Measurements from ENCODE around the gene ADAD1. TPM values are rescaled to one million over a fixed set of nuclear protein-coding genes. Genes with fewer than 3 reads are reported as not detected.

Gene ADAD1
- total RNA-seq = not detected in 2 replicates

DNA sequence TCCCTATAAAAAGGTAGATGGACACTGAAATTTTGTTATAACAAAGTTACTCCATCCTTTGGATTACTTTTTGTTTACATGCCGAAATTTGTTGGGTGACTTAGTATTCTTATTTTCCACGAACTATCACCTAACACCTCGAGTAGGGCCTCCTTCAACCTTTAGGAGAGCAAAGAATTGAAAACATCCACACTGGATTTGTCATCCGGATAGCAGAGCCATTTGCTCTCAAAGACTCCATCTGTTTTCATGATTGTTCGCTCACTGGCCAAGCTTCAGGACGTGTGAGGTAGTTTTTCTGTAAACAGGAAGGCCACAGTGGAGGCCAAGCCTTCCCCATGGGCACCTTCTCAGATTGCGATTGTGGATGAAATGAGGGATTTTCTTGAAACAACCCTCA is at the start of gene ADAD1:
Gene ADAD1, plus strand, starts transcription at position 301 of the 400 bp plus-strand sequence. CDS start 1,059 bp downstream, outside the sequence.

DNA sequence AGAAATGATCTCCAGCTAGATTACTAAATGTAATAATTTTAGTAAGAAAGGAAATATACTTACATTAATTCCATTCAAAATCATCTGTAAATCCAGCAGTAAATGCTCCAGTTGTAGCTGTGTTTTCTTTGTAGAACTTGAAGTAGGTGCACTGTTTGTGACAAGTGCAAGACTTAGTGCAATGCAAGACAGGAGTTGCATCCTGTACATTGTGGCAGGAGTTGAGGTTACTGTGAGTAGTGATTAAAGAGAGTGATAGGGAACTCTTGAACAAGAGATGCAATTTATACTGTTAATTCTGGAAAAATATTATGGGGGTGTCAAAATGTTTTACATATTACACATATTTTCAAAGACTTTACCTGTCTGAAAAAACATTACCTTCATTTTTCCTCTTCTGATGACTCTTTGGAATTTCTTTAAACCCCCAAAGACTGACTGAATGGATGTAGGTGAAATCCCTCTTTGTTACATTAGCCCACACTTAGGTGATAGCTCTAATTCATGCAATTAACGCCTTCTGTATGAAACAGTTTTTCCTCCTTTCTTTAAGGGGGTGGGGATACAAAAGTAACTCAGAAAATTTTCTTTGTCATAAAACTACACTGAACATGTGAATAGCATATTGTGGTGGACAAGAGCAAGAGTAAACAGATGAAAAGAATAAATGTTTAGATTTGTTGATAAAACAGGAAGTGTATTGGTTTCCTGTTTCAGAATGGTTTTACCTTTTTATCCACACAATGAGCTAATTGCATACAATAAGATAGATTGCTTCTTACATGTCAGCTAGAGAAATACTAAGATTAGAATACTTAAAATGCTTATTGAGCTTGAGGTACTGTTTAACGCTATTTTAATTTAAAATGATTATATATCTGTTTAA is 77.7 kb downstream of the ADAD1 start, which contains the start of gene IL2:
Gene IL2, minus strand, starts transcription at position 495 of the 886 bp plus-strand sequence. Its CDS starts 285 bp downstream, at position 210.

Other genes starting within 250 kb of the ADAD1 start
- gene BLTP1, start 226.7 kb upstream of the ADAD1 start, total RNA-seq = 39.3 and 47.1 TPM in 2 replicates
- not detected in 2 replicates for gene IL2, start 77.7 kb downstream of the ADAD1 start, total RNA-seq
- not detected in 2 replicates for gene IL21, start 242.1 kb downstream of the ADAD1 start, total RNA-seq